SU-DHL-6 (cell line): Measurements from ENCODE around the gene SH3PXD2B.

ENCODE experiments used
- EZH2phosphoT487 ChIP-seq: fragments of 200-600 bp; sonication (generic), shearing (Covaris generic); conservative IDR thresholded peaks from 2 replicates; pipeline ENCODE4 v1.6.1; 2018; ENCODE audit warnings: mild to moderate bottlenecking, antibody characterized with exemption, low read length, moderate library complexity, mixed read lengths
- TF ChIP-seq, protein P1 (sequence below): fragments of 200-600 bp; sonication (generic); IDR thresholded peaks from one replicate; pipeline ENCODE4 v1.5.1; 2017; ENCODE audit warnings: antibody characterized with exemption, mild to moderate bottlenecking, low read length, moderate library complexity; ENCODE audit not compliant: insufficient read depth, poor library complexity, severe bottlenecking

GRCh38 chr5:172497591-172498255 is 43.4 kb upstream of the SH3PXD2B start:
- TF ChIP-seq, protein P1, sequence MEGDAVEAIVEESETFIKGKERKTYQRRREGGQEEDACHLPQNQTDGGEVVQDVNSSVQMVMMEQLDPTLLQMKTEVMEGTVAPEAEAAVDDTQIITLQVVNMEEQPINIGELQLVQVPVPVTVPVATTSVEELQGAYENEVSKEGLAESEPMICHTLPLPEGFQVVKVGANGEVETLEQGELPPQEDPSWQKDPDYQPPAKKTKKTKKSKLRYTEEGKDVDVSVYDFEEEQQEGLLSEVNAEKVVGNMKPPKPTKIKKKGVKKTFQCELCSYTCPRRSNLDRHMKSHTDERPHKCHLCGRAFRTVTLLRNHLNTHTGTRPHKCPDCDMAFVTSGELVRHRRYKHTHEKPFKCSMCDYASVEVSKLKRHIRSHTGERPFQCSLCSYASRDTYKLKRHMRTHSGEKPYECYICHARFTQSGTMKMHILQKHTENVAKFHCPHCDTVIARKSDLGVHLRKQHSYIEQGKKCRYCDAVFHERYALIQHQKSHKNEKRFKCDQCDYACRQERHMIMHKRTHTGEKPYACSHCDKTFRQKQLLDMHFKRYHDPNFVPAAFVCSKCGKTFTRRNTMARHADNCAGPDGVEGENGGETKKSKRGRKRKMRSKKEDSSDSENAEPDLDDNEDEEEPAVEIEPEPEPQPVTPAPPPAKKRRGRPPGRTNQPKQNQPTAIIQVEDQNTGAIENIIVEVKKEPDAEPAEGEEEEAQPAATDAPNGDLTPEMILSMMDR = no peak
- no peak for TF ChIP-seq EZH2phosphoT487
